ENCODE data around the gene AMD1.

Gene AMD1

GRCh38 chr6:110944681-110945151 is 70.1 kb downstream of the AMD1 start:
- no peak for DNase-seq

Measured in 8988T (cell line).